Testis (tissue), 2 donors: ENCODE data around the gene EFNA3.

Source experiments
- POLR2A ChIP-seq: fragments of 450-650 bp; IDR thresholded peaks from one replicate; pipeline ENCODE4 v1.6.1; 2017; ENCODE audit warnings: antibody characterized with exemption, mild to moderate bottlenecking, moderate library complexity
- TF ChIP-seq, protein P1 (sequence below), 3 experiments: fragments of 450-650 bp in 2 of 3; fragments of 200-600 bp in 1 of 3; sonication (generic) in 1 of 3; IDR thresholded peaks; one replicate each; pipeline ENCODE4 v1.5.1; 2016 to 2019; ENCODE audit warnings: antibody characterized with exemption in 3 of 3, mild to moderate bottlenecking in 2 of 3, moderate library complexity in 1 of 3

DNA sequence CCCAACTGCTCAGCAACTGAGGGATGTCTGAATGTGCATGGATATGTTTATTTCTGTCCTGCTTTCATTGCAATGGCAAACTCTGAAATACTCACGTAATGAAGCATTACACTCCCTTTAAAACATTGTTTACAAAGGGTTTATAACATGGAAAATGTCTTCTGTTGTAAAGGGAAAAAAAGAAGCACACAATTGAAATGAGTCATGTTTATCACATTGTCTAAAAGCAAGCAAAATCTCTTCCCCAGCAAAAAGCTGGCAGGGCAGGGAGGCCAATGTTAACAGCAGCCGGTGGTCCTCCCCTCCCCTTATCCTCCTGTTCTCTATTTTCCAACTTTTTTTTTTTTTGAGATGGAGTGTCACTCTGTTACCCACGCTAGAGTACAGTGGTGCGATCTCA lies 45.2 kb downstream of the EFNA3 start:
- TF ChIP-seq, protein P1, sequence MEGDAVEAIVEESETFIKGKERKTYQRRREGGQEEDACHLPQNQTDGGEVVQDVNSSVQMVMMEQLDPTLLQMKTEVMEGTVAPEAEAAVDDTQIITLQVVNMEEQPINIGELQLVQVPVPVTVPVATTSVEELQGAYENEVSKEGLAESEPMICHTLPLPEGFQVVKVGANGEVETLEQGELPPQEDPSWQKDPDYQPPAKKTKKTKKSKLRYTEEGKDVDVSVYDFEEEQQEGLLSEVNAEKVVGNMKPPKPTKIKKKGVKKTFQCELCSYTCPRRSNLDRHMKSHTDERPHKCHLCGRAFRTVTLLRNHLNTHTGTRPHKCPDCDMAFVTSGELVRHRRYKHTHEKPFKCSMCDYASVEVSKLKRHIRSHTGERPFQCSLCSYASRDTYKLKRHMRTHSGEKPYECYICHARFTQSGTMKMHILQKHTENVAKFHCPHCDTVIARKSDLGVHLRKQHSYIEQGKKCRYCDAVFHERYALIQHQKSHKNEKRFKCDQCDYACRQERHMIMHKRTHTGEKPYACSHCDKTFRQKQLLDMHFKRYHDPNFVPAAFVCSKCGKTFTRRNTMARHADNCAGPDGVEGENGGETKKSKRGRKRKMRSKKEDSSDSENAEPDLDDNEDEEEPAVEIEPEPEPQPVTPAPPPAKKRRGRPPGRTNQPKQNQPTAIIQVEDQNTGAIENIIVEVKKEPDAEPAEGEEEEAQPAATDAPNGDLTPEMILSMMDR (IDR thresholded peaks at IDR 0.05) = no peak
- no peak for TF ChIP-seq POLR2A
